Upper lobe of left lung (tissue), 4 donors: ENCODE data around the gene RBM8A.

Experiments
- CTCF ChIP-seq, 6 experiments: fragments of 450-650 bp in 4 of 6; fragments of 200-600 bp in 2 of 6; sonication (generic) in 2 of 6; IDR thresholded peaks; one replicate each; pipeline ENCODE4 v1.5.1; 2016 to 2019; ENCODE audit warnings: antibody characterized with exemption in 6 of 6
- EP300 ChIP-seq, 4 donors: sonication (generic); formaldehyde crosslinking; IDR thresholded peaks; one replicate each; pipeline ENCODE4 v1.5.1; 2017; ENCODE audit warnings: antibody characterized with exemption in 4 of 4, control low read depth in 2 of 4

GRCh38 chr1:145887631-145888030, 39.7 kb downstream of the RBM8A start:
- TF ChIP-seq CTCF (IDR thresholded peaks at IDR 0.05) = no peak
- TF ChIP-seq EP300 (IDR thresholded peaks at IDR 0.05) = no peak
